ENCODE data around the gene TSPAN13.

GRCh38 chr7:16791905-16792698 lies 38.5 kb downstream of the TSPAN13 start:
- TF ChIP-seq POLR2A (IDR thresholded peaks at IDR 0.05): no peak
- TF ChIP-seq, protein P1, sequence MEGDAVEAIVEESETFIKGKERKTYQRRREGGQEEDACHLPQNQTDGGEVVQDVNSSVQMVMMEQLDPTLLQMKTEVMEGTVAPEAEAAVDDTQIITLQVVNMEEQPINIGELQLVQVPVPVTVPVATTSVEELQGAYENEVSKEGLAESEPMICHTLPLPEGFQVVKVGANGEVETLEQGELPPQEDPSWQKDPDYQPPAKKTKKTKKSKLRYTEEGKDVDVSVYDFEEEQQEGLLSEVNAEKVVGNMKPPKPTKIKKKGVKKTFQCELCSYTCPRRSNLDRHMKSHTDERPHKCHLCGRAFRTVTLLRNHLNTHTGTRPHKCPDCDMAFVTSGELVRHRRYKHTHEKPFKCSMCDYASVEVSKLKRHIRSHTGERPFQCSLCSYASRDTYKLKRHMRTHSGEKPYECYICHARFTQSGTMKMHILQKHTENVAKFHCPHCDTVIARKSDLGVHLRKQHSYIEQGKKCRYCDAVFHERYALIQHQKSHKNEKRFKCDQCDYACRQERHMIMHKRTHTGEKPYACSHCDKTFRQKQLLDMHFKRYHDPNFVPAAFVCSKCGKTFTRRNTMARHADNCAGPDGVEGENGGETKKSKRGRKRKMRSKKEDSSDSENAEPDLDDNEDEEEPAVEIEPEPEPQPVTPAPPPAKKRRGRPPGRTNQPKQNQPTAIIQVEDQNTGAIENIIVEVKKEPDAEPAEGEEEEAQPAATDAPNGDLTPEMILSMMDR (IDR thresholded peaks at IDR 0.05): no peak

Data from thyroid gland (tissue), 4 donors.